HG03045 (cell line): ENCODE results near the gene EFR3B.
"Not testable (repeated sequence)": the region's sequence is repeated elsewhere in the genome, so short reads cannot be mapped to it uniquely, and the experiment has no call there.

ENCODE experiments used
- ATAC-seq: cut with Tn5 transposase; IDR thresholded peaks from one replicate; pipeline ENCODE4 v1.9.1; 2021; ENCODE audit warnings: mild to moderate bottlenecking, moderate library complexity; ENCODE audit not compliant: unreplicated experiment

The EFR3B gene, protein sequence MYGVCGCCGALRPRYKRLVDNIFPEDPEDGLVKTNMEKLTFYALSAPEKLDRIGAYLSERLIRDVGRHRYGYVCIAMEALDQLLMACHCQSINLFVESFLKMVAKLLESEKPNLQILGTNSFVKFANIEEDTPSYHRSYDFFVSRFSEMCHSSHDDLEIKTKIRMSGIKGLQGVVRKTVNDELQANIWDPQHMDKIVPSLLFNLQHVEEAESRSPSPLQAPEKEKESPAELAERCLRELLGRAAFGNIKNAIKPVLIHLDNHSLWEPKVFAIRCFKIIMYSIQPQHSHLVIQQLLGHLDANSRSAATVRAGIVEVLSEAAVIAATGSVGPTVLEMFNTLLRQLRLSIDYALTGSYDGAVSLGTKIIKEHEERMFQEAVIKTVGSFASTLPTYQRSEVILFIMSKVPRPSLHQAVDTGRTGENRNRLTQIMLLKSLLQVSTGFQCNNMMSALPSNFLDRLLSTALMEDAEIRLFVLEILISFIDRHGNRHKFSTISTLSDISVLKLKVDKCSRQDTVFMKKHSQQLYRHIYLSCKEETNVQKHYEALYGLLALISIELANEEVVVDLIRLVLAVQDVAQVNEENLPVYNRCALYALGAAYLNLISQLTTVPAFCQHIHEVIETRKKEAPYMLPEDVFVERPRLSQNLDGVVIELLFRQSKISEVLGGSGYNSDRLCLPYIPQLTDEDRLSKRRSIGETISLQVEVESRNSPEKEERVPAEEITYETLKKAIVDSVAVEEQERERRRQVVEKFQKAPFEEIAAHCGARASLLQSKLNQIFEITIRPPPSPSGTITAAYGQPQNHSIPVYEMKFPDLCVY

DNA sequence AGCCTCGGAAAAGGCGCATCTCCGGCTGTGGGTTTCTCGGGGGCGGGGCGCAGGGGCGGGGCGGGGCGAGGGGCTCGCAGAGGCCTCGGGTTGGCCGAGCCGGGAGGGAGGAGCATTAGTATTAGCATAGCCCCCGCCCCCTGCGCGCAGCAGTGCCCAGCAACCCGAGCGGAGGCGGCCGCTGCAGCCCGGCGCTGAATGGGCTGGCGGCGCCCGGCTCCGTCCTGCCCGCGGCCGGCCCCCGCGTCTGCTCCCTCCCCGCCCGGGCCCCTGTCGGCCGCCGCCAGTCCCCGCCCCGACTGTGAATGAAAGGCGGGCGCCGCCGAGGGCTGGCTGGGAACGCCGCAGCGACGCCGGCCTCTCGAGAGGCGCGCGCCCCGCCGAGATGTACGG, at the start of gene EFR3B:
EFR3B (plus strand) TSS at position 149 of the 393 bp plus-strand sequence; CDS start at position 386, 237 bp downstream.
- ATAC-seq = peak; percentile 89

DNA sequence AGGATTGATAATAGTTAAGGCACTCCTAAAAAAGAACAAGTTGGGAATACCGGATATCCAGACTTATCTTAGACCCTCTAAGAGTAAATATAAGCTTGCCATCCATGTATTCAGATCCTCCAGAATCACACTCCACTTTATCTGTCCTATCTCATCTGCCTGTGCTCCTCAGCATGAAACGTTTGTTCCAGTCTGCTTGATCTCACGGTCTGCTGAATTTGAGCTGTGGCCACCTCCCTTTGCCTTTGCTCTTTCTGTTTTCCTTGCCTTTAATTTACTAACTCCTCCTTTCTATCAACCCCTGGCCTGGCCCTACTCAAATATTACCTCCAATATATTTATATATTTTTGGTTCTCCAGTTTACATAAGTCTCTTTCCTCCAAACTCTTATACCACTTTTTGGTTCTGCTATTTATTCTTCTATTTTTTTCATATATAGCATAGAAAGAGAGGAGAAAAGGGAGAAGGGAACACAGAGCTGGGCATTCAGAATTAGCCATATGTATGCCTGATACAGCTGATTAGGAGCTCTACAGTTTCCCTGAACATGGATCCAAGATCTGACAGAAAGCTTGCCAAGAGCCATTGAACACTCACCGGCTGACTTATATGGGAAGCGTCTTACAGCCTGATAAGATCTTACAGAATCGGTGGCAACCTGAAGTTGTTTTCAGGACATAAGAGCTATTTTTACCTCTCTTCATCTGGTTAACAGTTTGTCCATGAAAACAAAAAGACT, 48.3 kb upstream of the EFR3B start:
- ATAC-seq = no peak

DNA sequence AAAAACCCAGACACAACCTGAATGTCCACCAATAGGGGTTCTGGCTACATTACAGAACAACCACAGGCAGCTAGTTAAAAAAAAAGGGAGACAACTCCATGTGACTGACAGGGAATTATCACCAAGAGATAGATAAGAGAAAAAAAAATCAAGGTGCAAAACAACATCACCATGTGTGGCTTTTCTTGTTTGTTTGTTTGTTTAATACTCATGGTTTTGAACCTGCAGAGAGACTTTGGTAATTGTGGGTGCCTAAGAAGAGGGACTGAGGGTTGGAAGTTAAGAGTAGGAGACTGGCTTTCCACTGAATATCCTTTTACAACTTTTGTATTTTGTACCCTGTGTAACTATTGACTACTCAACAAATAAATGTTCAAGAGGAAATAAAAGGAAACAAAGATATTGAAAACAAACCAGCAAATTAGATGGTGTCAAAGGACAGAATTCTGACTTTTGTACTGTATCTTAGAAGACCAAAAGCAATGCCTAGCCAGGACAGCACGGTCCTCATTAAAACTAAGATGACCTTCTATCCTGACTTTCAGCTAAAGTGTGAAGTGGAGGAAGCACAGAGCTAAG, 47.6 kb upstream of the EFR3B start:
- ATAC-seq = no peak

DNA sequence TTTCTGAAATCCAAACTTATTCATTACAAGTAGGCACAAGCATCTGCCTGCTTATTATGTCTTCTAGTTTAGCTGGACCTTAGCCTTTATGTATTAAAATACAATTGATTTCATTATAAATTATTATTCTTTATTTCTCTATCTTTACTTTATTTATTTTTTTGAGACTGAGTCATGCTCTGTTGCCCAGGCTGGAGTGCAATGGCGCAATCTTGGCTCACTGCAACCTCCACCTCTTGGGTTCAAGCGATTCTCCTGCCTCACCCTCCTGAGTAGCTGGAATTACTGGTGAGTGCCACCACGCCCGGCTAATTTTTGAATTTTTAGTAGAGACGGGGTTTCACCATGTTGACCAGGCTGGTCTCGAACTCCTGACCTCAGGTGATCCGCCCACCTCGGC, 42.8 kb upstream of the EFR3B start:
- ATAC-seq = not testable (repeated sequence)

- ATAC-seq = no peak
These were observed 41.8 kb upstream of the EFR3B start for GRCh38 chr2:25000036-25000435.

GRCh38 chr2:25000503-25001324, 41.2 kb upstream of the EFR3B start:
- no peak for ATAC-seq

GRCh38 chr2:25001325-25001637, 40.6 kb upstream of the EFR3B start:
- ATAC-seq = no peak

DNA sequence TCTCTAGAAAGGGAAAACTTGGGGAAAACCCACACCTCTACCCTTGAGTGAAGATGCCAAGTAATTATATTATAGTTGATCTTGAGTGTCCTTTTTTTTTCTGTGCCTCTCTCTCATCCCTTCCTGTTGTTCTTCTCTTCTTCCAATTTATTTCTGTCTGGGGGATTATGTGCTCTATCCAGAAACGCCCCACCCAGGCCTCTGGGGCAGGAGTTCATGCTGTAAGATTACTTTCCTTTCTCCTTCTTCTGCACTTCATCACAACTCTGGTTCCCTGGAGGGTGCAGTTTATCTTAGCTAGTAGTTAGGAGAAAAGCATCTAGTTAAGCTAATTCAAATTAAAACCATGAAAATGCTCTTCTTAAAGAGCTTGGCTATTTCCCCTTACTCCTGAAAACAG, 39.8 kb upstream of the EFR3B start:
- no peak for ATAC-seq

DNA sequence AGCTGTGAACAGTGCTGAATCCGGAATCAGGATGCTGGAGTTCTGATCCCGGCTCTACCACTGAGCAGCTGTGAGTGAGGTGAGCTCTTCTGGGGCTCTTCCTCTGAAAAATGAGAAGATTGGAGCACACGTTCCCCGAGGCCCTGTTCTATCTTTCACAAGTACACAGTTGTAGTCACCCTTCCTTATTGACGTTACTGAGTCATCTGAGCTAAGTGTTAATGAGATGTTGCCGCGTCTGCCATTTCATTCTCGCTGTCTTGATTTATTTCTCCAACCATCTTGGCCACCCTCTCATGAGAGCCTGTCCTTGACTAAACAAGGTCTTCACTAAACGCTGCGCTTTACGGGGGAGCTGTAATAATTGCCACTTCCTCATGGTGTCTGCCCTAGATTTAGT, 31.9 kb upstream of the EFR3B start:
- no peak for ATAC-seq

- ATAC-seq = not testable (repeated sequence)
These were observed 30.5 kb upstream of the EFR3B start for GRCh38 chr2:25011342-25011741.

GRCh38 chr2:25014631-25015030, 27.2 kb upstream of the EFR3B start:
- ATAC-seq = no peak

DNA sequence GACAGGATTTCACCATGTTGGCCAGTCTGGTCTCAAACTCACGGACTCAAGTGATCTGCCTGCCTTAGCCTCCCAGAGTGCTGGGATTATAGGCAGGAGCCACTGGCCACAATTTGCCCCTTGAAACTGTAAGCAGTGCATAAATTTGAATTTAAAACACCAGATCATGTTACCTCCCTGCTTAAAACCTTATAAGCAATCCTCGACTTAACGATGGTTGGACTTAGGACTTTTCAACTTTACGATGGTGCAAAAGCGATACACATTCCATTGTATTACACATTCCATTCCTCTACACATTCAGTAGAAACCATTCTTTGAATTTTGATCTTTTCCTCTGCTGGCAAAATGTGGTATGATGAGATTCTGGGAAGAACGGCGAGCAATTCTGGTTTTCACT, 23.2 kb upstream of the EFR3B start:
- ATAC-seq = no peak

- ATAC-seq = no peak
These were observed 20.0 kb upstream of the EFR3B start for GRCh38 chr2:25021791-25022362.

GRCh38 chr2:25023333-25023732, 18.5 kb upstream of the EFR3B start:
- ATAC-seq = no peak

GRCh38 chr2:25025229-25026007, 16.5 kb upstream of the EFR3B start:
- no peak for ATAC-seq

- ATAC-seq = no peak
These were observed 15.8 kb upstream of the EFR3B start for GRCh38 chr2:25026008-25026530.

- ATAC-seq = no peak
These were observed 12.7 kb upstream of the EFR3B start for GRCh38 chr2:25029183-25029554.

DNA sequence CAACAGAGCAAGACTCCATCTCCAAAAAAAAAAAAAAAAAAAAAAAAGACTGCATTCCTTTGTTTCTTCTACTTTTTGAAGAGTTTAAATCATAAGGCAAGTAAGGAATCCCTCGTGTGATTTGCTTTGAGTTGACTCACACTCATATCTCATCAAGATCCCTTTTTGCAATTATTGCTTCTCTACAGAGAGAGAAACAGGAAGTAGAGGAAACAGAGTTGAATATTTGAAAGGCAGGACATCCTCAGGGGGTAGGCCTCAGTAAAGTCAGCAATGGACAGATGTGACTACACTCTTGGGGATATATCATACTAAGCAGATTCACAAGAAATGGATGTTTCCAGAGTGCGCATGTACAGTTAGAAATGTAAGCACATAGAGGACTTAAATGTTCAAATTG, 11.2 kb upstream of the EFR3B start:
- no peak for ATAC-seq

- ATAC-seq = no peak
These were observed 9.8 kb upstream of the EFR3B start for GRCh38 chr2:25032094-25032493.
